HG03342 (cell line): Measurements from ENCODE around the gene ADAD1.
"Not testable (repeated sequence)": the region's sequence is repeated elsewhere in the genome, so short reads cannot be mapped to it uniquely, and the experiment has no call there.

Experiments used
- ATAC-seq: cut with Tn5 transposase; IDR thresholded peaks from one replicate; pipeline ENCODE4 v1.9.1; 2021; ENCODE audit warnings: mild to moderate bottlenecking, moderate library complexity; ENCODE audit not compliant: unreplicated experiment

ADAD1 gene

DNA sequence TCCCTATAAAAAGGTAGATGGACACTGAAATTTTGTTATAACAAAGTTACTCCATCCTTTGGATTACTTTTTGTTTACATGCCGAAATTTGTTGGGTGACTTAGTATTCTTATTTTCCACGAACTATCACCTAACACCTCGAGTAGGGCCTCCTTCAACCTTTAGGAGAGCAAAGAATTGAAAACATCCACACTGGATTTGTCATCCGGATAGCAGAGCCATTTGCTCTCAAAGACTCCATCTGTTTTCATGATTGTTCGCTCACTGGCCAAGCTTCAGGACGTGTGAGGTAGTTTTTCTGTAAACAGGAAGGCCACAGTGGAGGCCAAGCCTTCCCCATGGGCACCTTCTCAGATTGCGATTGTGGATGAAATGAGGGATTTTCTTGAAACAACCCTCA is at the start of gene ADAD1:
Gene ADAD1, plus strand, starts transcription at position 301 of the 400 bp plus-strand sequence. CDS start 1,059 bp downstream, outside the sequence.
- no peak for ATAC-seq

DNA sequence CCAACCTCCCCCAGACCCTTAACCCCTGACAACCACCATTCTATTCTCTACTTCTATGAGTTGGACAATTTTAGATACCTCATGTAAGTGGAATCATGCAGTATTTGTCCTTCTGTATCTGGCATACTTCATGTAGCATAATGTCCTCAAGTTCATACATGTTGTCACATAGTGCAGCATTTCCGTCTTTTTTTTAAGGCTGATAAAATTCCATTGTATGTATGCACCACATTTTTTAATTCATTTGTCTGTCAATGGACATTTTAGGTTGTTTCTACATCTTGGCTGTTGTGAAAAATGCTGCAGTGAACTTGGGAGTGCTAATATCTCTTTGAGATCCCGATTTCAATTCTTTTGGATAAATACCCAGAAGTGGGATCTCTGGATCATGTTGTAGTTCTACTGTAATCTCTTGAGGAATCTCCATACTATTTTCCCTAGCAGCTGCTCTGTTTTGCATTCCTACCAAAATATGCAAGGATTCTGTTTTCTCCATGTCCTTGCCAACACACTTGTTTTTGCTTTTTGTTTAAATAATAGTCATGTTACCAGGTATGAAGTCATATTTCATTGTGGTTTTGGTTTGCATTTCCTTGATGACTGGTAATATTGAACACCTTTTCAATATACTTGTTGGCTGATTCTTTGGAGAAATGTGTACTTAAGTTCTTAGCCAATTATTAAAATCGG is 48.8 kb upstream of the ADAD1 start:
- ATAC-seq: no peak

DNA sequence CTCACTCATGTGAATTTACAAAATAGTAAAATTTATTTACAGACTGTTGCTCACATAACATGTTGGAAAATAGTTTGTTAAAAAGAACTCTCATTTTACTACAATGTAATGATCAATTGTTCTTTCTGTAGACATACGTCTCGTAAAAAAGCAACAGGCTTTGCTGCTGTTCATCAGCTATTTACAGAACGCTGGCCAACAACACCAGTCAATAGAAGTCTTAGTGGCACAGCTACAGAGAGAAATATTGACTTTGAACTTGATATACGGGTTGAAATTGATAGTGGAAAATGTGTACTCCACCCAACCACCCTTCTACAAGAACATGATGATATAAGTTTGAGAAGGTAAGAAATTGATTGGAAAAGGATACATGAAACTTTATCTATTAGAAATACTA is 47.6 kb upstream of the ADAD1 start:
- ATAC-seq: no peak

DNA sequence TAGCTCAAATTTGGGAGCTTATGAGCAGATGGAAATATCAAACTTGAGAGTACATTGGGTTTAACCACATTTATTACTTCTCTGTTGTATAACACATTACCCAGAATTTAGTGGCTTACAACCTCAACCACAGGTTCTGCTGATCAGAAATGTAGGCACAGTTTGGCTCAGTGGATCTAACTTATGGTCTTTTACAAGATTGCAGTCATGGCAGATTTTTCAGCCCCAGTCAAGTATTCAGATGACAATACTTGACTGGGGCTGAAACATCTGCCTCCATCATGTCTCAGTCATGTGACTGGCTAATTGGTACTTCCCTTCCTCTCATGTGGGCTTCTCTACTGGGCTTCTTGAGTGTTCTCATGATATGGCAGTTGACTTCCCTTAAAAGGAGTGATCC is 44.0 kb upstream of the ADAD1 start:
- no peak for ATAC-seq

DNA sequence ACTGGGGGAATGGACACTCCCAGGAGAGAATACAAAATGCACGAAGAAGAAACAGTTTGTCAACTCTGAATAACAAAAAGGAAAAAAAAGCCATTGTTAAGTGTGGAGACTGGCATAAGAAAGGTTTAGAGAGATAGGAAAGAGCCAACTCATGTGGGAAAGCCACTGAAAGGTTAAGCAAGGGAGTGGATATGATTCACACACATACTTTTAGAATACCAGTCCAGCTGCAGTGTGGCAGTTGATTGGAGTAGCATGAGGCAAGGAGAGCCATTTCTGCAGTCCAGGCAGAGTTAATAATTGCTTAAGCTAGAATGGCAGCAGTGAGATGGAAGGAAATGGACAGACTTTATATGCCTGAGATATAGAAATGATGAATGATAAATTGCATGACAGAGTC is 36.9 kb upstream of the ADAD1 start:
- no peak for ATAC-seq

DNA sequence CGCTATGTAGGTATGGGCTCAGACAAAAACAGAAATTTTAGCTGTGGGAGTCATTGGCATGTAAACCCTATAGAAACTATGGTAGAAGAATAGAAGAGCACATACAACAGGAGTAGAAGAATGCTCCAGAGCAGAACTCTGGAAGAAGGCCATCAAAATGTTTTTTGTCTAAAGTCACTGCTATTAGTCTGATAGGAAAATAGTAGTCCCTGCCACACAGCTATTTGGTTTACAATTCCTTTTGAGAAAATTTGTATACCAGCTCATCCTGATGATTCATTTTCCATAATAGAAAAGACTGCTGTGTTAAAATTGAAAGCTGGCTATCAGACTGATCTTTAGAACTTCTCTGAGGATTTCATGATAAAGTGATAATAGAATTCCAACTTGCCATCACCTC is 32.8 kb upstream of the ADAD1 start:
- no peak for ATAC-seq

DNA sequence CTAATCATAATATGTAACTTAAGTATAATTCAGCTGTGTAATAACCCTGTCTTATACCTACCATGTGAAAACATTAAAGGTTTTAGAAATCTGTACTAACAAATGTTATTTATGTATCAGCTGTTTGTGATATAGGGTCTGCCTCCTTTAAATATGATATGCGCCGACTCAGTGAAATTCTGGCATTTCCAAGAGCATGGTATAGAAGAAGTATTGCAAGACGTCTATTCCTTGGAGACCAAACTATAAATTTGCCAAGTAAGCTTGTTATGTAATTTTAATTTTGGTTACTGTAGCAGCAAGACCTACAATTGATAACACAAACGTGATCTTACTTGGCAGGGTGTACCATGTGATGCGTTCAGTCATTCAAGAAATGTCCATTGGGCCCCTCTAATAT is 32.3 kb upstream of the ADAD1 start:
- no peak for ATAC-seq

DNA sequence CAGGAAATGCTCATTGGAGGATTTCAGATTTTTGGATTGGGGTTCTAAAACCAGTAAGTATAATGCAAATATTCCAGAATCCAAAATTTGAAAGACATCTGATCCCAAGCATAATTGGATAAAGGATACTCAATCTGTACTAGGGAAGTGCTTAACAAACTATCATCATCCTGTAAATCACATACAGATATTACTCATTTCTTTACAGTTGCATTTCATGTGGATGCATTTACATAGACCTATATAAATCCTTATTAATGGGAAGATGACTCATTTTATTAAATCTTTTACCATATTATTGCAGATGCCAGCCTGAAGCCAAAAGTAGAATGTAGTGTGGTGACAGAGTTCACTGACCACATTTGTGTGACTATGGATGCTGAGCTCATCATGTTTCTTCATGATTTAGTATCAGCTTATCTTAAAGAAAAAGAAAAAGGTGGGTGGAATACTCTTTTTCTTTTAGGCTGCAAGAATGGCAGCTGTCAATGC is 22.4 kb upstream of the ADAD1 start:
- ATAC-seq: no peak

DNA sequence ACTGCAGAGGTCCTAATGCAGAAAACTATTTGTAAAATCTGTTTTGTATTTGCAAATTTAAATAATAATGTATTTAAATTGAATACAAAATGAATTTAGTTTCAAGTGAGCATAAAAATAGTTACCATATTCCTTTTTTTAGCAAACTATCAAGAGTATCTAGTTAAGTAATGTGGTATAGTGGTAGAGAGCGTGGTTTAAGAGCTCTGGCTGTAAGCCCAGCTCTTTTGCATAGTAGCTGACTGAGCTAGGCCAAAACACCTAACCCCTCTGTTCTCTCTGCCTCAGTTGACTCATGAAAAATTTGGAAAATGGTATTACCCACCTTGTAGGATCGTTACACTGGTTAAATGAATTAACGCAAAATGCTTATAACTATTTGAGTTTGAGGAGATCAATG is 18.1 kb upstream of the ADAD1 start:
- ATAC-seq: peak; percentile 76

DNA sequence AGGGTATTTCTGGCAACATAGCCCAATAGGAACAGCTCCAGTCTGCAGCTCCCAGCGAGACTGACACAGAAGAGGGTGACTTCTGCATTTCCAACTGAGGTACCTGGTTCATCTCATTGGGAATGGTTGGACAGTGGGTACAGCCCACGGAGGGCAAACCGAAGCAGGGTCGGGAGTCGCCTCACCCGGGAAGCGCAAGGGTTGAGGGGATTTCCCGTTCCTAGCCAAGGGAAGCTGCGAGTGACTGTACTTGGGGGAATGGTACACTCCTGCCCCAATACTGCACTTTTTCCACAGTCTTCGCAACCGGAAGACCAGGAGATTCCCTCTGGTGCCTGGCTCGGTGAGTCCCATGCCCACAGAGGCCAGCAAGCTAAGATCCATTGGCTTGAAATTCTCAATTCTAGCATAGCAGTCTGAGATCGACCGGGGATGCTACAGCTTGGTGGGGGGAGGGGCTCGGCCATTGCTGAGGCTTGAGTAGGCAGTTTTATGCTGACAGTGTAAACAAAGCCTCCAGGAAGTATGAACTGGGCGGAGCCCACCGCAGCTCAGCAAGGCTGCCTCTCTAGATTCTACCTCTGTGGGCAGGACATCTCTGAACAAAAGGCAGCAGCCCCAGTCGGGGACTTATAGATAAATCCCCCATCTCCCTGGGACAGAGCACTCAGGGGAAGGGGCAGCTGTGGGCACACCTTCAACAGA is 14.0 kb upstream of the ADAD1 start:
- no peak for ATAC-seq

DNA sequence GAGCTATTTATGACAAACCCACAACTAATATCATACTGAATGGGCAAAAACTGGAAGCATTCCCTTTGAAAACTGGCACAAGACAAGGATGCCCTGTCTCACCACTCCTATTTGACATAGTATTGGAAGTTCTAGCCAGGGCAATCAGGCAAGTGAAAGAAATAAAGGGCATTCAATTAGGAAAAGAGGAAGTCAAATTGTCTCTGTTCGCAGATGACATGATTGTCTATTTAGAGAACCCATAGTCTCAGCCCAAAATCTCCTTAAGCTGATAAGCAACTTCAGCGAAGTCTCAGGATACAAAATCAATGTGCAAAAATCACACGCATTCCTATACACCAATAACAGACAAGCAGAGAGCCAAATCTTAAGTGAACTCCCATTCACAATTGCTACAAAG is 10.0 kb upstream of the ADAD1 start:
- not testable (repeated sequence) for ATAC-seq

DNA sequence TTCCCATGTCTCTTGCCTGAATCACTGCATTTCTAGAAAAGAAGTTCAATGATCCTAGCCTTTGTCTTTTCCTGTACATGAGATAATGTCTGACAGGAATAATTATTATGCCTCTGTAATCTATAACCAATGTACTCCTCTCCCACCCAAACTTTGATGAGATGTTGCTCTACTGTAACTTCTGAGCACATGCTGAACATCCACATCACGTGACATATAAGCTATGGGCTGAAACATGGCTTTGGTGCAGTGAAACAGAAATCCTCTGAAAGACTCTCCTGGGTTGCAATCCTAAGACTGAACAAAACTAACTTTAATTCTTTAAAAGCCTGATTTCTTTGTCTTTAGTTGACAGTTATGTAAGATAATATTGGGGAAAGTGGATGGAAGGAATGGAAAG is 1.5 kb upstream of the ADAD1 start:
- no peak for ATAC-seq

DNA sequence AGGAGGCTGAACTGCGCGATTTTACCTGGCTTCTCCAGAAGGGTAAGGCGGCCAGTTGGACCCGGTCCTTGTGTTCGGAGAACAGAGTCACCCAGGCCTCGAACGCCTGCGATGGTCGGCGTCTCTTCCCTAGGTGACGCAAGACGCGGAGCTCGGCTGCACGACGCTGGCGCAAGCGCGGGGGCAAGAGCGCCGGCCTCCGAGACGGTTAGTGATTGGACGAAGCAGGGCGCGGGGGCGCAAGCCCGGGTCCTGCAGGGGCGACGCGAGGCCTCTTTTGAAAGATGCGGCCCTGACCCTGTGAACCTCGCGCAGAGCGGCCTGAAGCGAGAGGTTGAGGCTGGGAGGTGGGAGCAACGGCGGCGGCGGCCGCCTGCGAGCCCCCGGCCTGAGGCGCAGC is 428 bp downstream of the ADAD1 start:
- ATAC-seq: no peak

DNA sequence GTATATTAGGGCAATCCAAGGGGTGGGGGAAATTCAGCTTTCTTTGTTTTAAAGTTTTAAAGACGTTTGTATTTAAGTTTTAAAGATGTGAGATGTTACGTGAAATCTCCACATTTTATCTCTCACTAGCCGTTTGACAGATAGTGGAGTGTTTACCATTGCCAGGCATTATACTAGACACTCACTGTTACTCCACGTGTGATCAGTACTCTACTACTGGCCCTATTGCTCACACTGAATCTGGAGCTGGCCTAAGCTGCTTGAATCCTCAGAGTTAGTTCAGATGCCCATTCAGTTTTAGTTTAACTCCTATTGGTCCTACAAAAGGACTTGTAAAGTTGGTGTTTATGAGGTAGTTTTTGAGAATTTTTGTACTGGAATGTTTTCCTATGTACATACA is 4.5 kb downstream of the ADAD1 start:
- no peak for ATAC-seq

DNA sequence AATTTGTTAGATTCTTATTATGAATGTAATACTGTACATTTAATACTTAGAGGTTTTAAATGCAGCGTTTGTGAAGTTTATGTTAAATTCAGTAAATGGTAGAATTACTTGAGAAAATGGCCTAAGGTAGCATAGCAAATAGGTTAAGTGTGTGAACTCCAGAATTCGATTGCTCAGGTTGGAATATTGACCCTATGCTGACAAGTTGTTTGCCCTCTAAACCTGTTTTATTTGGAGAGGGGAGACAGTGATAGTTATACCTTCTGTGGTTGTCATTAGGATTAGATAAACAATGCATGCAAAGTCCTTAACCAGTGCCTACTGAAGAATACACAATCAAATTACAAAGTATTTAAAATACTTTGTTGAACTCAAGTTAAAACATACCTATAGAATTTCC is 5.4 kb downstream of the ADAD1 start:
- no peak for ATAC-seq

DNA sequence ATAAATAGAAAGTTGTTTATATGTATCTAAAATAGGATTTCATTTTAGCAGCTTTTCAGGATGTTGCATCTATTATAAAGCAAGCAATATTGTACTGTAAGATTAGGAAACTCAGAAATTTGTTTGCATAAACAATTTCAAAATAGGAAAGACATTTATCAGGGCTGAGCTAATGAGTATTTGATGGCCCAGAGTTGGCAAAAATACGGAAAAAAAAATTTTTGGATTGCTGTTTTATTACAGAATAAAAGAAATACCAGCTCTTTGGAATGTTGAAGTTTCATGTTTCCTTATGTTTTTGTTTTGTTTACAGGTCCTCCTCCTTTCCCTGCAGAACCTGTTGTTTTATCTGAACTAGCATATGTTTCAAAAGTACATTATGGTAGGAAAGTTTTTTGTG is 14.5 kb downstream of the ADAD1 start:
- no peak for ATAC-seq

DNA sequence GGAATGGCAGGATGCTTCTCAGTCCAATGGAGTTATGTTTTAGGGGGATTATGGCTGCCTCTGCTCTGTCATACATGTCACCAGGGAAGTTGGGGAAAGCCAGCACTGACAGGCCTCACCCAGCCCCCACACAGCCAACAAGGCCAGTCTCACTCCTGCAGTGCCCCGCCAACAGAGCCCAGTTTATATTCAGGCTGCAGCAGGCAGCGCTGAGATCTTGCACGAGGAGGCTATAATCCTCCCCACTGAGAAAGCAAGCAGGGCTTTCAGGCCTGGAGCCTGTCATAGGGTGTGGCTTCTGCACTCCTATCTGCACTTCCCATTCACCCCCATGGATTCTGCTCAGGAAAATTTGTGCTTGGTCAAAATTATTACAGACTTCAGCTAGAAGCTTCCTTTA is 25.1 kb downstream of the ADAD1 start:
- no peak for ATAC-seq

DNA sequence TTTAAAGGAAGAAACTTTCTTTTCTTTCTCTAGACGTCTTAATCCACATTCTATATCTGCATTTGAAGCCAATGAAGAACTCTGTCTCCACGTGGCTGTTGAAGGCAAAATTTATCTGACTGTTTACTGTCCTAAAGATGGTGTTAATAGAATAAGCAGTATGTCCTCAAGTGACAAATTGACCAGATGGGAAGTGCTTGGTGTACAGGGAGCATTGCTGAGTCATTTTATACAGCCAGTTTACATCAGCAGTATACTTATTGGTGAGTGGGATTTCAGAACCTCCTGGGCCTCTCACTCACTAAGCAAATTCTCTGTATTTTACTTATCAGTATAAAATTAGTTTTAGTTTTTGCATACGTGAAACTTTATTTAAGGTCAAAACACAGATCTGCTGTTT is 33.7 kb downstream of the ADAD1 start:
- peak; percentile 49 for ATAC-seq

DNA sequence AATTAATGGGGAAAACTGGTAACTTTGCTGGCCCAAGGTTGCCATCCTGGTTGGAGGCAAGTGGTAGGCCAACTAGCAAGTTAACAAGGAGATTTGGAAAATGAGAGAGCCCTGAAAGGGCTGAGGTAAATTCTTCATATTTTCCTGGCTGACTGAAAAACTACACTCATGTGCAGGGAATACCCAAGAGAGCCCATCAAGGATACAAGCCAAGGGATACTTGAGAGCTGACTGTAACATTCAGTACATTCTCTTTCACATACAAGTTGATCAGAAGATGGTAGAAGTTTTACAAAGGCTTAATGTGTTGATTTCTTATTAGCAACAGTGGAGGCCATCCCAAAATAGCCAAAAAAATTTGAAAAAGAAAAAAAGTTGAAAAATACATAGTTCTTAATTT is 44.4 kb downstream of the ADAD1 start:
- no peak for ATAC-seq

DNA sequence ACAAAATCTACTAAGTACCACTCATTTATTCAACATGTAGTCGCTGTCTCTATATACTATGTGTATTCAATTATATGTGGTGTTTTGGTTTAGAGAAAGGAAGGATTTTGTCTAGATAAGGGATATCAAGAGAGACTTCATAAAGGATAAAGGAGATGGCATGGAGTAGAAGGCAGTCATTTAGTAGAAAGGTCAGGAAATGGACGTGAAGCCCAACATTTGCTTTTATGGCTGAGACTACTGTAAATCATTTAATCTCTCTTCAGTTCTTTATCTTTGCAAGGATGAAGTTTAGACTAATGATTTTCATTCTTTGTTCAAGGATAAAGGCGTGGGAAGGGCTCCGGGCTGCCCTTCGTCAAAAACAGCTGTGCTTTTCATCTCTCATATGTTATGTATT is 52.5 kb downstream of the ADAD1 start:
- no peak for ATAC-seq

DNA sequence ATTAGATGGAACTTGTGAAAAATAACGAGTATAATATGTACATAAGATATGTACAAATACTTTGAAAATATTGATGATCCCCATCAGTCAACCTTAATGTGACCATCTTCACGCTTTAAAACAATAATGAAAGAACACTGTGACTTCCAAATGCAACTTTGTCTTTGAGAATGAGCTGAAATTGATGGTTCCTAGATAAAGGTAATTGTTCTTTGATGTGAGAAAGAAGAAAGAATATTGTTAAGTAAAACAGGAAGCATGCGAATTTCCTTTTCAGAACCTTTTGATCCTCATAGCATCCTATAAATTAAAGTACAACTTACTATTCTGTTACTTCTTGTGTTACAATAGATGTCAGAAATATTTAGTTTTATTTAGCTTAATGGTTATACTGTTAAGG is 55.5 kb downstream of the ADAD1 start:
- ATAC-seq: no peak

DNA sequence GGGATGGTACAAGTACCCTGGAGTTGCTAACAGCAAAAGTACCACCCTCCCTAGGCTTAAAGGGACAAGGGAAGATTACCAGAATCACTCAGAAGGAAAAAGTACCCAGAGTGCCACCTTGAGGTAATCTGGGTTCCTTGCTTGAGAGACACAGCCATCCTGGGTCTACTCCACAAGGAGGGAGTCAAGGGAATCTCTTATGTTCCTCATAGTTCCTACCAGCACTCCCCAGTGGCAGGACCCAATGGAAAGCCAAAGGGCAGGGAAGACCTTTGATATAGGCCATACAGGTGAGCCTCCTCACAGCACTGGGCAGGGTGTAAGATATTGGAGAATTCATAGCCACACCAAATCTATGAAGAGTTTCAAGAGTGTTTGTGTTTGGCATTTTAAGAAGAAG is 72.0 kb downstream of the ADAD1 start:
- ATAC-seq: no peak
